Cardiac fibroblast (primary cell): ENCODE data around the gene ALG5.

Source experiments
- DNase-seq, 2 donors: peaks; one replicate each; pipeline versions ENCODE4 v3.0.0 to v3.0.0-alpha.2; 2010; ENCODE audit warnings: low read depth in 2 of 2
- H3K4me3 ChIP-seq, 2 donors: replicated peaks in 1 of 2; 1 replicate in 1 of 2; 2 replicates in 1 of 2; pipeline ENCODE4 v1.5.1; 2011; ENCODE audit warnings: low read depth in 2 of 2, low read length in 2 of 2, mild to moderate bottlenecking in 2 of 2, moderate library complexity in 1 of 2
- CTCF ChIP-seq: IDR thresholded peaks from one replicate; pipeline ENCODE4 v1.5.1; 2011; ENCODE audit warnings: low read depth, mild to moderate bottlenecking, low read length, inconsistent platforms

The ALG5 gene

GRCh38 chr13:37011002-37011401 lies 11.9 kb upstream of the ALG5 start:
- TF ChIP-seq CTCF = no peak
- DNase-seq = peak in 1 of 2 donors; percentile 28
- no peak overlapping the region for H3K4me3 ChIP-seq

- no peak overlapping the region for H3K4me3 ChIP-seq
- no peak for TF ChIP-seq CTCF
- no peak for DNase-seq
Observed at GRCh38 chr13:37010424-37010823, 11.3 kb upstream of the ALG5 start.

GRCh38 chr13:37009692-37010091 lies 10.6 kb upstream of the ALG5 start:
- TF ChIP-seq CTCF = no peak

GRCh38 chr13:37001921-37002250 lies 2.7 kb upstream of the ALG5 start:
- TF ChIP-seq CTCF = no peak
- peak overlapping the region in 1 of 2 donors; percentile 89 for H3K4me3 ChIP-seq
- no peak for DNase-seq

More at GRCh38 chr13:37009692-37010091, 10.6 kb upstream of the ALG5 start:
- no peak for DNase-seq
- no peak overlapping the region for H3K4me3 ChIP-seq

GRCh38 chr13:36998624-36999041 lies 507 bp downstream of the ALG5 start:
- peak in 1 of 2 donors; percentile 16 for DNase-seq
- TF ChIP-seq CTCF = no peak
- H3K4me3 ChIP-seq = peak overlapping the region; percentile 89 to 97

GRCh38 chr13:36997716-36998427 lies 1.3 kb downstream of the ALG5 start:
- TF ChIP-seq CTCF = no peak
- DNase-seq = peak in 1 of 2 donors; percentile 58
- peak overlapping the region; percentile 89 to 97 for H3K4me3 ChIP-seq

- DNase-seq = no peak
- no peak for TF ChIP-seq CTCF
- H3K4me3 ChIP-seq = no peak overlapping the region
Observed at GRCh38 chr13:36992362-36992761, 6.8 kb downstream of the ALG5 start.
